HG02763 (cell line): ENCODE results near the gene ERBIN.
"Not testable (repeated sequence)": the region's sequence is repeated elsewhere in the genome, so short reads cannot be mapped to it uniquely, and the experiment has no call there.

Source experiments
- ATAC-seq: cut with Tn5 transposase; IDR thresholded peaks from one replicate; pipeline ENCODE4 v1.9.1; 2021; ENCODE audit warnings: mild to moderate bottlenecking, moderate library complexity; ENCODE audit not compliant: unreplicated experiment

ERBIN gene, protein sequence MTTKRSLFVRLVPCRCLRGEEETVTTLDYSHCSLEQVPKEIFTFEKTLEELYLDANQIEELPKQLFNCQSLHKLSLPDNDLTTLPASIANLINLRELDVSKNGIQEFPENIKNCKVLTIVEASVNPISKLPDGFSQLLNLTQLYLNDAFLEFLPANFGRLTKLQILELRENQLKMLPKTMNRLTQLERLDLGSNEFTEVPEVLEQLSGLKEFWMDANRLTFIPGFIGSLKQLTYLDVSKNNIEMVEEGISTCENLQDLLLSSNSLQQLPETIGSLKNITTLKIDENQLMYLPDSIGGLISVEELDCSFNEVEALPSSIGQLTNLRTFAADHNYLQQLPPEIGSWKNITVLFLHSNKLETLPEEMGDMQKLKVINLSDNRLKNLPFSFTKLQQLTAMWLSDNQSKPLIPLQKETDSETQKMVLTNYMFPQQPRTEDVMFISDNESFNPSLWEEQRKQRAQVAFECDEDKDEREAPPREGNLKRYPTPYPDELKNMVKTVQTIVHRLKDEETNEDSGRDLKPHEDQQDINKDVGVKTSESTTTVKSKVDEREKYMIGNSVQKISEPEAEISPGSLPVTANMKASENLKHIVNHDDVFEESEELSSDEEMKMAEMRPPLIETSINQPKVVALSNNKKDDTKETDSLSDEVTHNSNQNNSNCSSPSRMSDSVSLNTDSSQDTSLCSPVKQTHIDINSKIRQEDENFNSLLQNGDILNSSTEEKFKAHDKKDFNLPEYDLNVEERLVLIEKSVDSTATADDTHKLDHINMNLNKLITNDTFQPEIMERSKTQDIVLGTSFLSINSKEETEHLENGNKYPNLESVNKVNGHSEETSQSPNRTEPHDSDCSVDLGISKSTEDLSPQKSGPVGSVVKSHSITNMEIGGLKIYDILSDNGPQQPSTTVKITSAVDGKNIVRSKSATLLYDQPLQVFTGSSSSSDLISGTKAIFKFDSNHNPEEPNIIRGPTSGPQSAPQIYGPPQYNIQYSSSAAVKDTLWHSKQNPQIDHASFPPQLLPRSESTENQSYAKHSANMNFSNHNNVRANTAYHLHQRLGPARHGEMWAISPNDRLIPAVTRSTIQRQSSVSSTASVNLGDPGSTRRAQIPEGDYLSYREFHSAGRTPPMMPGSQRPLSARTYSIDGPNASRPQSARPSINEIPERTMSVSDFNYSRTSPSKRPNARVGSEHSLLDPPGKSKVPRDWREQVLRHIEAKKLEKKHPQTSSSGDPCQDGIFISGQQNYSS (N-terminal part only)

DNA sequence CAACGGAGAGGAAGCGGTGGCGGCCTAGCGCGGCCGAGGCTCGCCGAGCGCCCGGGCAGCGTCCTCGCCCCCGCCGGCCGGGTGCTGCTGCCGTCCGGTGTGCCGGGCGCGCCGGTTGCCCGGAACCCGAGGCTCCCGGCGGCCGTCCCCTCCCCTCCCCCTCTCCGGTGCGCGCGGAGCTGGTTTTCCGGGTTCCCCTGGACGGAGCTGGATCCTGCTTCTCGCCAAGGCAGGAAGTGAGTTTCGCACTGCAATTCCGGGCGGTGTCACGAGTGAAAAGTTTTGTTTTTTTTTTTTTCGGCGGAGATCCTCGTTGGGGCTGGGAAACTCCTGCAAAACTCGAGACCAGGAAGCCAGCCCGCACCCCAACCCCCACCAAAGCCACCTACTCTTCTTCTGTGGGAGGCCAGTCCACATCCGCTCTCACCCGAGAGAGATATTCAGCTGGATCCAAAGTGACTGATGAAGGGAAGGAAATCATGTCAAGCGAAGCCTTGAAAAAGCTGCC lies at the start of gene ERBIN:
Gene ERBIN (plus strand): TSS at position 300 of the 508 bp plus-strand sequence. CDS start 66,144 bp downstream, outside the sequence.
- ATAC-seq, result peak; percentile 8

DNA sequence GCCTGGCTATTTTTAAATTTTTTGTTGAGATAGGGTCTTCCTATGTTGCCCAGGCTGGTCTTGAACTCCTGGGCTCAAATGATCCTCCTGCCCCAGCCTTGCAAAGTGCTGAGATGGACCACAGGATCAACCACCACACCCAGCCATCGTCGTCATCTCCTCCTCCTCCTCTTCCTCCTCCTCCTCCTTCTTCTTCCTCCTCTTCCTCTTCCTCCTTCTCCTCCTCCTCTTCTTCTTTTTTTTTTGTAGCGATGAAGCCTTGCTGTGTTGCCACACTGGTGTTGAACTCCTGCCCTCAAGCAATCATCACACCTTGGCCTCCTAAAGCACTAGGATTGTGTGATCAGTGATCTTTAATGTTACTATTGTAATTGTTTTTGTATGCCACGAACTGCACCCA lies 49.4 kb upstream of the ERBIN start:
- ATAC-seq, result no peak

DNA sequence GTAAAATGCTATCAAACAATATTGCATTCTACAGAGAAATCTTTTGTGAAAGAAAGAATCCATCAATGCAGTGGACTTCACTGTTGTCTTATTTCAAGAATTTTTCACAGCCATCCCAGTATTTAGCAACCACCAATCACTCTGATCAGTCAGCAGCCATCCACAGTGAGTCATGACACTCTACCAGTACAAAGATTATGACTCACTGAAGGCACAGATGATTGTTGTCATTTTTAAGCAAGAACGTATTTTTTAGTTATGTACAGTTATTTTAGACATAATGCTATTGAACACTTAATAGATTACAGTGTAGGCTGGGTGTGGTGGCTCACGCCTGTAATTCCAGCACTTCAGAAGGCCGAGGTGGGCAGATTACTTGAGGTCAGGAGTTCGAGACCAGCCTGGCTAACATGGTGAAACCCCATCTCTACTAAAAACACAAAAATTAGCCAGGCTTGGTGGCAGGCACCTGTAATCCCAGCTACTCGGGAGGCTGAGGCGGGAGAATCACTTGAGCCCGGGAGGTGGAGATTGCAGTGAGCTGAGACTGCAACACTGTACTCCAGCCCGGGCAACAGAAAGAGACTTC lies 46.6 kb upstream of the ERBIN start:
- ATAC-seq, result not testable (repeated sequence)

DNA sequence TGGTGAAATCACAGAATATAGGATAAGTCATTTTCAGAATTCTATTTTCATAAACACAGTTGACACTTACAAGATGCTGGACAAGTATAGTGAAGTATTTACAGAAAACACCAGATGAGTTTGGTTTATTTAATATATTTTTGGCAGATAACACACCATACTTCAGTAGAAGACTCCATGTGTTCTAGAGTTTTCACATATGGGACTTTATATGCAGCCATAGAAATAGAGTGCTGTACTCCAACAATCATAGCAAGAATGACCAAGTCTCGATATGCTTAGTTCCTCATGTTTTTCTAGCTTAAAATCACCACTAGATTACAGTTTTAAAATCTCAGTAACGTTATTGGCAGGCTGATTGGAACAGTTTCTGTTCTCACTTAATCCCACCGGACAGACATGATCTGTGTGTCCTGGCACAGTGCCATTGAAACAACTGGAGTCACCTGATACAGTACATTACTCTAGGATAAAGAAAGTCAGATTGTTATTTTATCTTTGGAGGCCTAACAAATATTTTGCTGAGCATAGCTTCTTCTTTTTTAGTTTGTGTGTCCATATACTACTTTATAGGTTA lies 45.8 kb upstream of the ERBIN start:
- no peak for ATAC-seq

DNA sequence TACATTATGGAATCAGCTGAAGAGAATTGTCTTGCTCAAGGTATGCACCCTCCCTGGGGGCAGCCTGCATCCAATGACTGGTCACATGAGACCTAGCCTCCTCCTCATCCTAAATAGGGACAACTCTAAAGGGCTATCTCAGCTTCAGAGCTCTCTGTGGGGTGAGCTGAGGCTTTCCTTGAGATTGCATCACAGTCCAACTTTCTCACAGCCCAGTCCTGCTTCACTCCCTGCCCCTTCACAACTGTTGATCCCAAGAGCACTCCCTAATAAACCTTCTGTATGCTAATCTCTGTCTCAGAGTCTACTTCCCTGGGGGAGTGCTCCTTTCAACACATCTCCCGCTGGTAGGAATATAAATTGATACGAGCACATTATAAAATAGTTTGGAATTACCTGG lies 44.1 kb upstream of the ERBIN start:
- no peak for ATAC-seq

DNA sequence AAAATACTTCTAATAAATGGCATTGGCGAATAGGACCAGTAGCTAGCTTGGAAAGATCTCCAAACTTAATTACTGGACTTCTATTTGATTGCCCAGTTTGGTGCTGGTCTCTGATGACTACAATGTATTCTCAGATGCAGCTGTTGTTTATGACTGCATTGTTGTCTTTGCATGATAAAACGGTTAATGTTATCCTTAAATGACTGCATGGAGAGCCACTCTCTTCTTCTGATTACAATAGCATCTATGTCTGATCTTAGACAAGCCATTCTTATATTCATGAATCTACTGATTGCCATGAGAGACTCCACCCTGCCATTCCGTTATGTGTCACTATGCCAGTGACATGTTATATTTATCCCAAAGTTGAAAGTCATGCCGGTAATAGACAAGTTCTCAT lies 42.9 kb upstream of the ERBIN start:
- no peak for ATAC-seq

DNA sequence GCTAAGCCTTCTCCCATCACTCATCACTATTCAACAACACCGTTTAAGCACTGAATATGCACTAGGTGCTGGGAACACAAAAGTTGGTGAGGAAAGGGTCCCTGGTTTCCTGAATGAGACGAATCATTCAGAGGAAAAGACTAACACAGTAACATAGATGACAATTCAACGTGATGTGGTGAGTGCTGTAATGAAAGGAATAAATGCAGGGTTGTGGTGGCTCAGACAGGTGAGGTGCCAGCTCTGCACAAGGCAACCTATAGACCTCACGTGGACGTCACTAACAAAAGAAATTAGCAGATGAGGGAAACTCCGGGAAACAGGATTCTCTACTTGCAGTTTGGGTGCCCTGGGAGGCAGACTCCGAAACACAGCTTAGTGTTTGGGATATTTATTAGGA lies 40.0 kb upstream of the ERBIN start:
- ATAC-seq, result no peak

DNA sequence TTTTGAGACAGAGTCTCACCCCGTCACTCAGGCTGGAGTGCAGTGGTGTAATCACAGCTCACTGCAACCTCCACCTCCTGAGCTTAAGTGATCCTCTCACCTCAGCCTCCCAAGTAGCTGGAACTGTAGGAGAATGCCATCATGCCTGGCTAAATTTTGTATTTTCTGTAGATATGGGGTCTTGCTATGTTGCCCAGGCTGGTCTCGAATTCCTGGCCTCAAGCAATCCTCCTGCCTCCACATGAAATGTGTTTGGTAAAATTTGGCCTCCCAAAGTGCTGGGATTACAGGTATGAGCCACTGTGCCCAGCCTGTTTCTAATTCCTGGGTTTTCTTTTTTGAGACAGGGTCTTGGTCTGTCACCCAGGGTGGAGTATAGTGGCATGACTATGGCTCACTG lies 34.4 kb upstream of the ERBIN start:
- ATAC-seq, result not testable (repeated sequence)

DNA sequence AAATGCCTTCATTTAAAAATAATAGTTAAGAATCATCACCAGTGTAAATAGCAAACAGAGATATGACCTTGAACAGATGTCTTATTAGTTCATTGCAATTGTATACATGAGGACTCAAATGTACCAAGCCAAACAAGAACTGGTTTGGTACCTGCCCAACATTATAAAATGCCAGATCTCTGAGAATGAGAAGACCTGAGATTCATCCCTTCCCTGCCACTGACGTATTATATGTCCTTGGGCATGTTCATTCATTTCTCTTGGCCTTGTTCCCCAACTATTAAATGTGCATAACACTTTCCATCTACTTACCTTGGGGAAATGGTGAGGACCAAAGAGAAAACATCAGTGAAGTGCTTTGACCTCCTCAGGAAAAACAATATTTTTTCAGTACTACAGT lies 33.6 kb upstream of the ERBIN start:
- no peak for ATAC-seq

DNA sequence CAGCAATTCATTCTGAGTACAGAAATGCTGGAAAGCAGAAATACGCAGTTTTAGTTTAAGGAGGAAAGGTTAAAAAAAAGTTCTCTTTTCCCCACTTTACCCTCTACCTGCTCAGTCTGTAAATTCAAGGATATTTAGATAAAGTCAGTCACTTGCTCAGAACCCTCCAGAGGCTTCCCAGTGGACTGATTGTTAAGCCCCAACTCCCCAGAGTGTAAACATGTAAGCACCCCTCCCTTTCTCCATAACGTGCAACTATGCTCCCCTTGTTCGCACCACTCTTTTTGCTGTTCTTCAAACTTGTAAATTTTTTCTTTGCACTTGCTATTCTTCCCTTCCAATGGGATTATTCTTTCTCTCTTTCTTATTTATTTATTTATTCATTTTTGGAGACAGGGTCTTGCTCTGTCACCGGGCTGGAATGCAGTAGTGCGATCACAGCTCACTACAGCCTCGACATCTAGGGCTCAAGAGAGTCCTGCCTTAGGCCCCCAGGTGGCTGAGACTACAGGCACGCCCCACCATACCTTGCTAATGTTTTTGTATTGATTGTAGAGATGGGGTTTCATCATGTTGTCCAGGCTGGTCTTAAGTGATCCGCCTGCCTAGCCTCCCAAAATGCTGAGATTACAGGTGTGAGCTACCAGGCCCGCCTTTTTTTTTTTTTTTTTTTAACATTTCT lies 32.5 kb upstream of the ERBIN start:
- ATAC-seq, result no peak

DNA sequence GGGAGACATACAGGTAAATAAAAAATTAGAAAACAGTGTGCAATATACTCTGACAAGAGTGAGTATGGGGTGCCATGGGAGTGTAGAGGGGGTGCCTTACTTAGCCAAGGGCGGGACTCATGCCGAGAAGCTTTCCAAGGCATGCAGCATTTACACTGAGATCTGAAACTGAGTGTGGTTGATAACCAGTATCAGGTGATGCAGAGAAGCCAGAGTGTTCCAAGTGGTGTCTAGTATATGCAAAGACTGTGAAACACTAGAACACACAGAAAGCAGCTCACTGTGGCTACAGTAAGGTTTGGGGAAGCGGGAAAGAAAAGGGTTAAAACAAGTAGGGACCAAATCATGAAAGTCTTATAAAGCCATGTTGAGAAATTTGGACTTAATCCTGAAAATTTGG lies 30.5 kb upstream of the ERBIN start:
- ATAC-seq, result no peak

DNA sequence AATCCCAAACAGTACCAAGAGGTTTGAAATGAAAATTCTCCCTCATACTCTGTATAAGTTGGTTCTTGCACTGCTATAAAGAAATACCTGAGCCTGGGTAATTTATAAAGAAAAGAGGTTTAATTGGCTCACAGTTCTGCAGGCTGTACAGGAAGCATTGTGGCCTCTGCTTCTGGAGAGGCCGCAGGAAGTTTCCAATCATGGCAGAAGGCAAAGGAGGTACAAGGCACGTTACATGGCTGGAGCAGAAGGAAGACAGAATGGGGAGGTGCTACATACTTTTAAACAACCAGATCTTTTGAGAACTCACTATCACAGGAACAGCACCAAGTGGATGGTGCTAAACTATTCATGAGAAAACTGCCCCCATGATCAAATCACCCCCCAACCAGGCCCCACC lies 25.6 kb upstream of the ERBIN start:
- ATAC-seq, result no peak

DNA sequence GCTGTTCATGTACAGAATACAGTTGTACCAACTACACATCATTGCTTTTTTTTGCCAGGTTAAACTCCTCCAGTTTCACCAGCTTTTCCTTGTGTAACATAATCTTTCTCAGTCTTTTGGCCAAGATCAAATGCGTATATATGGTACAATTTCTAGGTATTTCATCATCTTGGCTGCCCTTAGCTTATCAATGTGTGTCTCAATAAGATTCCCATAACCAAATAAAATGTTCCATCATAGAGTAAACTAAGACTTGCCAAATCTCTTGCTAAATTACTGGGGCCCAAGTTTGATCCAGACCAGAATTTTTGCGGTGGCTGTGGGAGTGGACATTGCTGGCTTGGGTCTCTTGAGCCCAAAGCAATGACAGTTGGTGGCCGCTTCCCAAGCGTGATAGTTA lies 24.3 kb upstream of the ERBIN start:
- no peak for ATAC-seq

DNA sequence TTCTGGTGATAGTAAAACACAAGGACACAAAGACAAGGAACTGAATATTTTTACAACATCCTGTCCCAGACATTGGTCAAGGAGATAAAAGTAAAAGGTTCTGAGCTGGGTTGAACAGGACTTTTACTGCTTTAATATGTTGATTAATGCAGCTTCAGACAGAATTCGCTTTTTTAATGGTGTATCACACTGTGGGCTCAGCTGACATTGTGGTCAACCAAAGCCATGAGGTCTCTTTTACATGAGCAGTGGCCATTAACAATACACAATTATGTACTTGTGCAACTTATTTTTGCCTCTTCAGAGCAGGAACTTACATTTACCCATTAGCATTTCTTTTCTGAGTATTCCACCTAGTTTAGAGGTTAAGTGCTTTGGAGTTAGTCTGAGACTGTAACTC lies 22.8 kb upstream of the ERBIN start:
- no peak for ATAC-seq

DNA sequence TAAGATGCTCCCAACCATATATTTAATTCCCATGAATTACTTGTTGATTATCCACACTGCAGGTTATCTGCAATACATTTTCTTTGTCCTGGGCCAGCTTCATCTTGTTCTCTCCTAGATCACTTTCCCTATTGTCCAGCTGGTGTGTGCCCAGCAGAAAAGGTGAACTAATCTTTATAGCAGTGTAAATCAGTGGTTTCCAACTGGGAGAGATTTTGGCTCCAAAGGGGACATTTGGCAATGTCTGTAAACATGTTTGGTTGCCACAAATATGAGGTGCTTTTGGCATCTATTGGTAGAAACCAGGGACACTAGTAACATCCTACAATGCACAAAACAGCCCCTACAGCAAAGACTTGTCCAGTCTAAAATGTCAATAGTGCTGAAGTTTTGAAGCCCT lies 20.1 kb upstream of the ERBIN start:
- ATAC-seq, result no peak

DNA sequence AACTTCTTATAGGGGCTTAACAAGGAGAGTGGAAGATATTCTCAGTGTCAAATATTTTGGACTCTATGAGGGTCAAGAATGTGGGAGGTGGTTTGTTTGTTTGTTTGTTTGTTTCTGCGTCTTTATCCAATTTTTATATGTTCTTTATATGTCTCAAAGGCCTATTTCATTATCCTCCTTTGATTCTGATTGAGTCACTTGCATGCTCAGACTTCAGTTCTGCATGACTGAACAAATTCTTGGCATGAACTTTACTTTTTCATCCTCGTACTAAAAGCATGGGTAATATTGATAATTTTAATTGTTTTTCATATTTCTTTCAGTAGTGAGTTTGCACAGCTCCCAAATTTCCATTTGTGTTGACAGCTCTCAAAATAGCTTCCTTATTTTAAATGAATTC lies 19.2 kb upstream of the ERBIN start:
- ATAC-seq, result no peak

DNA sequence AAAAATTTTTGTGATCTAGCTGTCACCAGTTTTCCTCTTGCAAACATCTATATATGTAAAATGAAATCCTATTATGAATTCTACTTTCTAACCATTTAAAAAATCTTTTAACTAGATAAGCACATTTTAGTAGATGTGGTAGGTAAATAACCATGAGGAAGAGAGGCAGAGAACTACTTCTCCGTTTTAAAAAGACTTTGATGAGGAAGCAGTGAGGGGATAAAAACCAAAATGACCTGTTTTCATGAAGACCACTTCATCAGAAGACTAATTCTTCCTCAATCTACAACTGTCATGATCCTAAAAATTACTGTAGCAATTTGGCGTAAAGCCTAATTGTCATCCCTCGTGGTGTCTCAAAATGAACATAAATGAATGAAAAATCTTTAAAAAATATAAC lies 15.7 kb upstream of the ERBIN start:
- no peak for ATAC-seq

DNA sequence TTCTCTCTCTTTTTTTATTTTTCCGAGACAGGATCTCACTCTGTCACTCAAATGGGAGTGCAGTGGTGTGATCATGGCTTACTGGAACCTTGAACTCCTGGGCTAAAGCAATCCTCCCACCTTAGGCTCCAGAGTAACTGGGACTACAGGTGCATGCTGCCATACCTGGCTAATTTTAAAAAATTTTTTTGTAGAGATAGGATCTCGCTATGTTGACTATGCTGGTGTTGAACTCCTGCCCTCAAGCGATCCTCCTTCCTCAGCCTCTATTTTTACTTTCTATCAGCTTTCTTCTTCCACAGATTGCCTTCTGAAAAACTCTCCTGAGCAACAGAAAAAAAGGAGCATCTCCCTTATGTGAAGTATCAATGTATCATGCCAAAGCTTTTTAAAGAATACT lies 14.1 kb upstream of the ERBIN start:
- no peak for ATAC-seq

DNA sequence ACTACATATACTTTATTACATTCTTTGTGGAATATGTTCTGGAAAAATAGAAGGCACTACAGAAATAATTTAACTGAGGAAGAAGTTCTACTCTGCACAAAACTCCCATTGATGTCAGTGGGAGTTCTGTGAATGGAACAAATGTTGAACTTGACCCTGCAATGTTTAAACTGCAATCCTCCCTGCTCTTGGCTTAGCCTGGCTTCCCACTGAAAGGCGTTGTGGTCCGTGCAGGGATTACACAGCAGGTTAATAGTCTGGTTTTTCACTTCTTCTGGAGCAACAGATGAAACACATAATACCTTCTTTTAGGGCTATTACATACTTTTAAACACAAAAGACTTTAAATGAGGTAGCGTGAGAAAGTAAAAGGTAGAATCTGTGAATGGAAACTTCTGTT lies 12.9 kb upstream of the ERBIN start:
- ATAC-seq, result no peak

DNA sequence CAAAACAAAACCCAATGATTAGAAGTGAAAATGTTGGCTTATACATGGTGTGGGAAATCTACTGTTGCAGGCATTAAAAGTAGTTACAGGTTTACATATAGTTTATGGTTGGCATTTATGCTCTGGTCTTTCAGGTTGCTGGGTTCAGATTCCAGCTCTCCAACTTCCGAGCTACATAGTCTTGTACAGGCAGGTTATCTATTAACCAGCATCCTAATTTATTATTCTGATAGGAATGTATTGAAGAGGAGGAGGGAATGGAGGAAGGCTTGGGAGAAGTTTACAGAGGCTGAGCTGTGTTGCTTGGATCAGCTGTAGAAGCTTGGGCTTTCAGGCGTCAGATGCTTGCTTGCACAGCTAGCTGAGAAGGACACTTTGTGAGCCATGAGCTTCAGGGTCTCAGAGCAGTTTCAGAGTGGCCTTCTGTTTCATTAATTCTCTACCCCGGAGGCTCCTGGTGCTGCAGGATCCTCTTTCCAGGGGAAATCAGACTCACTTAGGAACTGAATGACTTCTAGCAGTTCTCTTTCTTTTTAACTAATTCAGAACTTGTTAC lies 11.7 kb upstream of the ERBIN start:
- no peak for ATAC-seq
